Spleen (tissue), 11 donors: ENCODE measurements around the gene RYR2. TPM values are rescaled to one million over a fixed set of nuclear protein-coding genes. Genes with fewer than 3 reads are reported as not detected.

Experiments
- DNase-seq: peaks from one replicate; pipeline ENCODE4 v3.0.0-alpha.2; 2020
- H3K27ac ChIP-seq, 8 donors: fragments of 200-600 bp; sonication (generic) in 7 of 8; 1 replicate in 4 of 8; 2 replicates in 4 of 8; pipeline versions ENCODE4 v1.5.0 to v1.8.0; 2016 to 2021; ENCODE audit warnings: inconsistent platforms in 4 of 8, mild to moderate bottlenecking in 4 of 8, moderate library complexity in 1 of 8
- H3K27me3 ChIP-seq, 7 donors: fragments of 200-600 bp; sonication (generic) in 6 of 7; replicated peaks in 1 of 7; 1 replicate in 4 of 7; 2 replicates in 3 of 7; pipeline versions ENCODE4 v1.5.0 to v1.8.0; 2016 to 2021; ENCODE audit warnings: inconsistent platforms in 3 of 7, mild to moderate bottlenecking in 1 of 7
- H3K36me3 ChIP-seq, 6 donors: fragments of 200-600 bp; sonication (generic) in 5 of 6; 1 replicate in 4 of 6; 2 replicates in 2 of 6; pipeline versions ENCODE4 v1.5.0 to v1.8.0; 2016 to 2021; ENCODE audit warnings: inconsistent platforms in 2 of 6
- H3K4me1 ChIP-seq, 6 donors: fragments of 200-600 bp; sonication (generic) in 5 of 6; 1 replicate in 3 of 6; 2 replicates in 3 of 6; pipeline versions ENCODE4 v1.5.0 to v1.8.0; 2016 to 2021; ENCODE audit warnings: inconsistent platforms in 3 of 6
- H3K4me3 ChIP-seq, 8 donors: fragments of 200-600 bp; sonication (generic) in 7 of 8; 1 replicate in 4 of 8; 2 replicates in 4 of 8; pipeline versions ENCODE4 v1.5.0 to v1.8.0; 2016 to 2021; ENCODE audit warnings: inconsistent platforms in 4 of 8, mild to moderate bottlenecking in 4 of 8, moderate library complexity in 2 of 8
- H3K9me3 ChIP-seq, 8 donors: fragments of 200-600 bp; sonication (generic) in 7 of 8; 1 replicate in 4 of 8; 2 replicates in 4 of 8; pipeline versions ENCODE4 v1.5.0 to v1.8.0; 2016 to 2021; ENCODE audit warnings: inconsistent platforms in 4 of 8
- CTCF ChIP-seq, 11 experiments: fragments of 200-600 bp in 7 of 11; fragments of 450-650 bp in 4 of 11; sonication (generic) in 4 of 11; IDR thresholded peaks in 8 of 11; conservative IDR thresholded peaks in 3 of 11; 1 replicate in 7 of 11; 2 replicates in 4 of 11; pipeline versions ENCODE4 v1.4.0 to v1.8.0; 2016 to 2021; ENCODE audit warnings: antibody characterized with exemption in 11 of 11, inconsistent platforms in 4 of 11, mild to moderate bottlenecking in 1 of 11
- POLR2A ChIP-seq, 3 donors: fragments of 450-650 bp; IDR thresholded peaks; one replicate each; pipeline ENCODE4 v1.5.1; 2017; ENCODE audit warnings: antibody characterized with exemption in 3 of 3, mild to moderate bottlenecking in 1 of 3
- POLR2AphosphoS5 ChIP-seq, 3 donors: sonication (generic); formaldehyde crosslinking; IDR thresholded peaks; one replicate each; pipeline ENCODE4 v1.5.1; 2017; ENCODE audit warnings: antibody characterized with exemption in 3 of 3
- WGBS, 5 donors: extraction: QIAGEN DNeasy Blood & Tissue Kit in 3 of 5; methylation state at CpG; one replicate each; pipeline versions ENCODE4 v1.1.5 to v1.1.7; 2013 to 2018; 5-methylcytosine and 5-hydroxymethylcytosine counted together
- intact Hi-C: fragments of 100-400 bp; cut with DNase I; formaldehyde crosslinking; loops from one replicate; pipeline ENCODE4 v1.15.0; 2023; ENCODE audit warnings: low total_unique reads
- polyA plus RNA-seq, 3 donors: library from polyadenylated mRNA; stranded (reverse); fragments of 200-250 nt; gene quantifications; one replicate each; pipeline ENCODE4 v1.2.1, GENCODE V29; 2013
- total RNA-seq, 7 donors: library from RNA; depleted of rRNA in 3 of 7; stranded (reverse); fragments of >200 nt in 3 of 7; fragmentation: NEBNext Ultra II Directional in 4 of 7; extraction: Animal tissue kit (Norgen Biotek cat#: 25700) in 4 of 7; gene quantifications; one replicate each; pipeline versions ENCODE4 v1.1.0 to v1.2.1, GENCODE V29; 2016 to 2021
- donor health status: healthy with polysubstance abuse.
- donor health status: DM: no; HTN: no; CAD: no; lungs with moderate emphysema.
- donor health status: DM: no; HTN: no; CAD: no.
- donor health status: Bipolar disorder and iron deficiency.
- donor health status: healthy.
- donor health status: DM: no; HTN: no; CAD: no.
- donor health status: DM: yes; HTN: yes; CAD: no.

Gene RYR2
- total and polyA plus RNA-seq, 10 donors = 0.12 to 7.1 (median 3.7) TPM

GRCh38 chr1:237681210-237681609 lies 639.2 kb downstream of the RYR2 start:
- intact Hi-C loops = no loop called here
- no peaks in the 10 kb centered on the region for H3K36me3 ChIP-seq
- no peaks in the 10 kb centered on the region for H3K9me3 ChIP-seq
- DNase-seq = no peak
- no peak overlapping the region for H3K27ac ChIP-seq
- no peak overlapping the region for H3K4me3 ChIP-seq
- TF ChIP-seq CTCF (IDR thresholded peaks at IDR 0.05 in 8 of 11, conservative IDR thresholded peaks at IDR 0.05 in 3 of 11) = no peak
- WGBS, 5 donors = 87 to 93% (median 89%) methylated on average over 6 of the region's 6 CpGs
- no peaks in the 10 kb centered on the region for H3K27me3 ChIP-seq
- H3K4me1 ChIP-seq = no peaks in the 10 kb centered on the region

- DNase-seq = no peak
- Histone ChIP-seq H3K36me3 (no peaks in the 10 kb centered on the region), H3K4me3 (no peak overlapping the region), H3K27ac (no peak overlapping the region), H3K4me1 (no peaks in the 10 kb centered on the region), H3K27me3 (no peaks in the 10 kb centered on the region), H3K9me3 (no peaks in the 10 kb centered on the region)
- 83 to 93% (median 86%) methylated on average over 6 of the region's 6 CpGs for WGBS, 5 donors
- TF ChIP-seq POLR2AphosphoS5 (IDR thresholded peaks at IDR 0.05) (no peak), POLR2A (IDR thresholded peaks at IDR 0.05) (no peak), CTCF (IDR thresholded peaks at IDR 0.05 in 8 of 11, conservative IDR thresholded peaks at IDR 0.05 in 3 of 11) (no peak)
- intact Hi-C loops = no loop called here
Measured at GRCh38 chr1:237684236-237684635, 642.3 kb downstream of the RYR2 start.

GRCh38 chr1:237685551-237685950 lies 643.6 kb downstream of the RYR2 start:
- no peaks in the 10 kb centered on the region for H3K36me3 ChIP-seq

GRCh38 chr1:237687804-237688203 lies 645.8 kb downstream of the RYR2 start:
- H3K36me3 ChIP-seq = no peaks in the 10 kb centered on the region
- TF ChIP-seq POLR2AphosphoS5 (IDR thresholded peaks at IDR 0.05) (no peak), CTCF (IDR thresholded peaks at IDR 0.05 in 8 of 11, conservative IDR thresholded peaks at IDR 0.05 in 3 of 11) (no peak), POLR2A (IDR thresholded peaks at IDR 0.05) (no peak)
- no peak overlapping the region for H3K27ac ChIP-seq
- H3K4me1 ChIP-seq = no peaks in the 10 kb centered on the region
- H3K27me3 ChIP-seq = no peaks in the 10 kb centered on the region
- H3K4me3 ChIP-seq = no peak overlapping the region
- 71 to 89% (median 80%) methylated on average over 5 of the region's 5 CpGs for WGBS, 5 donors
- intact Hi-C loops = no loop called here
- no peaks in the 10 kb centered on the region for H3K9me3 ChIP-seq
- DNase-seq = no peak

More at GRCh38 chr1:237685551-237685950, 643.6 kb downstream of the RYR2 start:
- TF ChIP-seq CTCF (IDR thresholded peaks at IDR 0.05 in 8 of 11, conservative IDR thresholded peaks at IDR 0.05 in 3 of 11) (no peak), POLR2AphosphoS5 (IDR thresholded peaks at IDR 0.05) (no peak), POLR2A (IDR thresholded peaks at IDR 0.05) (no peak)
- no peaks in the 10 kb centered on the region for H3K9me3 ChIP-seq
- no peak overlapping the region for H3K4me3 ChIP-seq
- 48 to 65% (median 58%) methylated on average over 1 of the region's 1 CpG for WGBS, 5 donors
- intact Hi-C loops = no loop called here
- DNase-seq = no peak
- H3K27ac ChIP-seq = no peak overlapping the region
- H3K4me1 ChIP-seq = no peaks in the 10 kb centered on the region
- no peaks in the 10 kb centered on the region for H3K27me3 ChIP-seq
